HL-60/S4 treated with retinoic acid at 250 ng/mL for 4 days and 3 days (cell line): Measurements from ENCODE around the gene WDTC1.

Experiments
- in situ Hi-C: fragments of 300-500 bp; cut with MboI; formaldehyde crosslinking; loops from 2 replicates; pipeline ENCODE4 v1.7.0; 2022; ENCODE audit warnings: low sequenced_read_pairs

The WDTC1 gene

GRCh38 chr1:27246194-27246593 is 11.8 kb downstream of the WDTC1 start:
- in situ Hi-C loops, result no loop called here

GRCh38 chr1:27253596-27253995 is 19.2 kb downstream of the WDTC1 start:
- in situ Hi-C loops, result no loop called here

- in situ Hi-C loops, result no loop called here
Measured at GRCh38 chr1:27255136-27255535, 20.7 kb downstream of the WDTC1 start.

DNA sequence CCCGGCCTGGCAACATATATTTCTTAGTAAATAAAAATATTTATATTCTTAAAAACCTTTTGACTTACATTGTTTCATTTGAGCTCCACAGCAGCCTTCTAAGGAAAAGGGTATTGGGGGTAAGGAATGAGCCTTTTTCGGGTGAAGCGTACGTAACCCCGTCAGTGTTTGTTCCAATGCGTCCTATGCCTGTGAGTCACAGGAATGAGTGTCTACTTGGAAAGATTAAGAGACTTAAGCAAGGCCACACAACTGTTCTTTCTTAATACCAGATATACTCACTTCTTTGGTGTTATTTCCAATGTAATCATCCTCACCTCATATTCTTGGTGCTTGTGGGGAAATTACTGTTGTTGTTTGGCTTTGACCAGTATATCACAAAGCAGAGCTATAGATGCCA is 22.7 kb downstream of the WDTC1 start:
- in situ Hi-C loops, result no loop called here

DNA sequence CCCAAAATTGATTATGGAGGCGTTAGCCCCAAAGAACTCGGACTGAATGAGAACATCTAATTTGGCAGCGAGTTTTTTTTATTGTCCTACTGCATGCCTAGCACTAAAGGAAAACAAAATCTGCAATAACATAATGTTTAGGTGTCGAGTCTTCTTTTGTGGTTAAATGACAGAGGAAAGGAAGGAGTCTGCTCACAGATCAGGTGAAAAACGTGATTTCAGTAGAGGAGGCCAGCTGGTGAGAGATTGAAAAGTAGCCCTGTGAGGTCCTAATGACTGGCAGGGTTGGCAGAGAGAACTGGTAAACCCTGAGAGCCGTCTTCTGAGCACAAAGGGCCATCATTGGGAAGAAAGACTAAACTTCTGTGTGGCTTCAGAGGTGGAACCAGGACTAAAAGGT is 24.2 kb downstream of the WDTC1 start:
- in situ Hi-C loops, result no loop called here

GRCh38 chr1:27267153-27267552 is 32.7 kb downstream of the WDTC1 start:
- in situ Hi-C loops, result no loop called here

DNA sequence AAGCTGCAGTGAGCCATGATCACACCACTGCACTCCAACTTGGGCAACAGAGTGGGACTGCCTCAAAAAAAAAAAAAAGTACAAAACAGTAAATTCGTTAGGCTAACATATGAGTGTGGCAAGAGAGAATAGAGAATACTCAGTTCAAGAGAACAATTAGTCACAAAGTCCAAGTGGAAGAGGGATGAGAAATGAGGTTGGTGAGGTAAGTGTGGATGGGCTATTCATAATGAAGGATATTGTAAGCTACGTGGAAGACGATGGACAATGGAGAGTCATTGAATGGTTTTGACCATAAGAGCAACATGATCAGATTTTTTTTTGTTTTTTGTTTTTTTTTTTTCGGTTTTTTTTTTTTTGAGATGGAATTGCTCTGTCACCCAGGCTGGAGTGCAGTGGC is 34.8 kb downstream of the WDTC1 start:
- in situ Hi-C loops, result no loop called here

- in situ Hi-C loops, result no loop called here
Measured at GRCh38 chr1:27274204-27274603, 39.8 kb downstream of the WDTC1 start.

GRCh38 chr1:27275696-27276095 is 41.3 kb downstream of the WDTC1 start:
- in situ Hi-C loops, result no loop called here

DNA sequence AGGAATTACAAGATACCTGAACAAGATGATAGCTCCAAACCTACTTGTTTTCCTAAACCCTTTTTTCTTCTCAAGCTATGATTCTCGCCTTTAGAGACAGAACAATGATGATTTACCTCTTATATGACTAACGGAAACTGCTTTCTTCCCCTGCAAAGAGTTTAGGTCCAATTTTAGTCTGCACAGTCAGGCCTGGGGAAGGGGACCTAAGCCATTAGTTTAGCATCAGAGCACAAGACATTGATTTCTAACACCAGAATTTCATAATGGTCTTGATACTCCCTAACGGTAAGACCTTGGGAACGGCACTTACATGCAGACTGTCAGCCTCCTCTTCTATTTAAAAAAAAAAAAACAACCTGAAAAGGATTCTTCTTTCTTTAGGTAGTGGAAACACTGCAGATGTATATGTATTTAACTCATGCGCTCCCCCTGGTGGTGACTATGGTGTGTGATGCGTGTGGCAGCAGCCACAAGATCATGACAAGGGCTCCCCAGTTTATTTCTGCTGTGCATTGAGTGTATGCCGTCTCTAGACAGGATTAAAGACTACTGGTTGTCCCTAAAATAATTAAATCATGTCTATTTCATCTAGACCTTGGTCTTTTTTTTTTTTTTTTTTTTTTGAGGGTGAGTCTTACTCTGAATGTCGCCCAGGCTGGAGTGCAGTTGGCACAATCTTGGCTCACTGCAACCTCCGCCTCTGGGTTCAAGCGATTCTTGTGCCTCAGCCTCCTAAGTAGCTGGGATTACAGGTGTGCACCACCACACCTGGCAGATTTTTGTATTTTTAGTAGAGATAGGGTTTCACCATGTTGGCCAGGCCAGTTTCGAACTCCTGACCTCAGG is 50.2 kb downstream of the WDTC1 start:
- in situ Hi-C loops, result loop anchor here (10.0 kb wide), 1 partner anchor 180 kb away; no protein-coding TSS in a partner anchor

DNA sequence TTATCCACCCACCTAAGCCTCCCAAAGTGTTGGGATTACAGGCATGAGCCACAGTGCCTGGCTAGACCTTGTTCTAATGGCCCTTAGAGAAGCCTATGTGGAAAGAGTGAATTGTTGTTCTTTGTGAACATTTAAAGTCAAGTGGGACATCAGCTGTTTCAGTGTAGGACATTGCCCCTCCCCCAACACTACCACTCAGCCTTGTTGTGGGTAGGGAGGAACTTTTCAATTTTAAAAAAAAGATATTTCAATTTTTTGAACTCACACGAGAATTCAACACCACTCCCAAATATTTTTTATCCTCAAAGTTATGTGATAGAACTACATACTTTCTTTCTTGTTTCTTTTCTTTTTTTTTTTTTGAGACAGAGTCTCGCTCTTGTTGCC is 50.8 kb downstream of the WDTC1 start:
- in situ Hi-C loops, result loop anchor here (10.0 kb wide), 1 partner anchor 180 kb away; no protein-coding TSS in a partner anchor

DNA sequence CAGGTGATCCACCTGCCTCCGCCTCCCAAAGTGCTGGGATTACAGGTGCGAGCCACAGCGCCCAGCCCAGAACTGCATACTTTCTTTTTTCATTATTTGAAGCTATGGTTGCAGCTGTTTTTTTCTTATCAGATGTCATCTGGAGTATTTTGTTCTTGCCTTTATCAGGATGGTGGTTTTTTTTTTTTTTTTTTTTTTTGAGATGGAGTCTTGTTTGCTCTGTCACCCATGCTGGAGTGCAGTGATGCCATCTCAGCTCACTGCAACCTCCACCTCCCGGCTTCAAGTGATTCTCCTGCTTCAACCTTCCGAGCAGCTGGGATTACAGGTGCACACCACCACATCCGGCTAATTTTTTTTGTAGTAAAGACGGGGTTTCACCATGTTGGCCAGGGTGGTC is 51.4 kb downstream of the WDTC1 start:
- in situ Hi-C loops, result loop anchor here (10.0 kb wide), 1 partner anchor 181 kb away; no protein-coding TSS in a partner anchor

DNA sequence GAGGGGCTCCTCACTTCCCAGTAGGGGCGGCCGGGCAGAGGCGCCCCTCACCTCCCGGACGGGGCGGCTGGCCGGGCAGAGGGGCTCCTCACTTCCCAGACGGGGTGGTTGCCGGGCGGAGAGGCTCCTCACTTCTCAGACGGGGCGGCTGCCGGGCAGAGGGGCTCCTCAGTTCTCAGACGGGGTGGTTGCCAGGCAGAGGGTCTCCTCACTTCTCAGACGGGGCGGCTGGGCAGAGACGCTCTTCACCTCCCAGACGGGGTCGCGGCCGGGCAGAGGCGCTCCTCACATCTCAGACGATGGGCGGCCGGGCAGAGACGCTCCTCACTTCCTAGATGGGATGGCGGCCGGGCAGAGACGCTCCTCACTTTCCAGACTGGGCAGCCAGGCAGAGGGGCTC is 54.7 kb downstream of the WDTC1 start:
- in situ Hi-C loops, result loop anchor here (10.0 kb wide), 1 partner anchor 184 kb away; no protein-coding TSS in a partner anchor

DNA sequence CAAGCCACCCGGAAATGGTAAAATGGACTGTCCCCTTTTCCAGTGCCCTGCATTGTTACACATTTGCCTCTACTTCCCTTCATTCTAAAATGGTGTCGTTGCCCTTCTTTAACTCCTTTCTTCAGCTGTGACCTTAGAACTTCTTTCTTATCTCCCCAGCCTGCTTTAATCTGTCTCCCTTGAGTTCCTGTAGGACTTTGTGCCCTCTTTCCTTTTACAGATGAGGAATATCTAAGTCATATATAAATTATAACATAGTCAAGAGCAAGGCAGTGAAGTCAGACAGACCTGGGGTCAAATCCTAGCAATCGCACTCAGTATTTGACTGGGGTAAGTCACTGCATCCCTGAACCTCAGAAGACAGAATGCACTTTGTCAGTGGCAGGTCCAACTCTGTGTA is 56.1 kb downstream of the WDTC1 start:
- in situ Hi-C loops, result no loop called here

GRCh38 chr1:27292106-27292505 is 57.7 kb downstream of the WDTC1 start:
- in situ Hi-C loops, result no loop called here

- in situ Hi-C loops, result no loop called here
Measured at GRCh38 chr1:27293915-27294314, 59.5 kb downstream of the WDTC1 start.

DNA sequence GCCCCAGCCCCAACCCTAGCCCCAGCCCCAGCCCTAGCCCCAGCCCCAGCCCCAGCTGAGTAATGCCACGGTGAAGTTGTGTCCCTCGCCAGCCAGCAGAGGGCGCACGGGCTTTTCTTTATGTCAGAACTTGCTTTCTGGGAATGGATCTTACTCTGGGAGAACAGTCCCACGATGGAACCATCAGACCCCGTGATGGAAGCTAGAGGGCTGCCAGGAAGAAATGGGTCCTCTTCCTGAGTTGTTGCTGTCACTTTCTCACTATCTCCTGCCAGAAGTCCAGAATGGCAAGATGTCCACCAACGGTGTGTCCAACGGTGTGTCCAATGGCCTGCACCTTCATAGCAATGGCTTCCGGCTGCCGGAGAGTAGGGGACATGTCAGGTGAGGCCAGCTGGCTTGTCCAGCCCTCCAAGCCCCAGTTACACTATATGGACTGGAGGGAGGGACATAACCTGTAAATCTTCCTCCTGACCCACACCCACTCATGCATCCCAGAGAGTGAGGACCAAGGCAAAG is 62.4 kb downstream of the WDTC1 start:
- in situ Hi-C loops, result no loop called here

DNA sequence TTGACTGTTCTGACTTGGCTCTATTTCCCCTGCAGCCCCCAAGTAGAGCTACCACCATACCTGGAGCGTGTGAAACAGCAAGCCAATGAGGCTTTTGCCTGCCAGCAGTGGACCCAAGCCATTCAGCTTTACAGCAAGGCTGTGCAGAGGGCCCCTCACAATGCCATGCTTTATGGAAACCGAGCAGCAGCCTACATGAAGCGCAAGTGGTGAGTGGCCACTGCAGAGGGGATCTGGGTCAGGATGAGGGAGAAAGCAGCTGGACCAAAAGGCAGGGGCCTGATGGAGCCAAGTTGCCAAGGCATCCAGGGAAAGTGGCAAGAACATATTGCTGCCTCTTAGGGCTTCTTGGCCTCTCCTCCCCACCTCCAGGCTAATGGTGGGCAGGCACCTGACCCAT is 63.5 kb downstream of the WDTC1 start:
- in situ Hi-C loops, result no loop called here

DNA sequence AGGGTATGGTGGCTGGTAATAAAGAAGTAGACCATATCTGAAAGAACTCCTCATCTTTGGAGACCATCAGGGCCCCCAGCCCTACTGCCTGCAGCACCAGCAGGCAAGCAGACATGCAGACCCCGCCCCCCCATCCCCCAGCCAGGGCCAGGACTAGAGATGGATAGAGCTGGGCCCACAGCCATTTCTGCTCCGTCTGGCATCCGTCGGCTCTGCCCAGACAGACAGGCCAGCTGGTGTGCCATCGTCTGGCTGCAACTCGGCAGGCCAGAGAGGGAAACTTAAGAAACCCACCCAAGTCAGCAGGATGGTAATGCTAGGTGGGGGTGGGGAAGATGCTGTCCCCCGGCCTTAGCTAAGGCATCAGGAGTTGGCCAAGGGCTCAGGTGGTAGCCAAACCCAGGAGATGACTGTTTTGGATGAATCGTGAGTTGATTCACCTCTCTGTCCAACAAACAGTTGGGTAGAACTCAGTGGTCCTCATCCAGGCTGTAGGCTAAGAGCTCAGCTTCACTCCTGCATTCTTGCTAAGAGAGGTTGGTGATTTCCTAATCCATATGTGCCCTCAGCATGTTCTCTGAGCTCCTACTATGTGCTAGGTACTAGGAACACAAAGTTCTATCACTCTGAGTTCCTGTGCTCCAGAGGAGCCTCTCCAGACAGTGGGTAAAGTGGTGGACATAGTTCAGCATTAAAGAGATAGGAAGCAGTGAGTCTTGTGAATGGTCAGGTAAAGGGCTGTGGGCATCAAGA is 64.4 kb downstream of the WDTC1 start:
- in situ Hi-C loops, result no loop called here

- in situ Hi-C loops, result loop anchor here (10.0 kb wide), 1 partner anchor 95 kb away; the partner anchor contains the start of gene GPR3
Measured at GRCh38 chr1:27299385-27300271, 65.2 kb downstream of the WDTC1 start.
